Pancreas (tissue), 10 donors: ENCODE results near the gene ABCG4. TPM values are rescaled to one million over a fixed set of nuclear protein-coding genes. Genes with fewer than 3 reads are reported as not detected.
"Not testable (repeated sequence)": the region's sequence is repeated elsewhere in the genome, so short reads cannot be mapped to it uniquely, and the experiment has no call there.

Source experiments
- ATAC-seq, 4 donors: fragments of 200-7000 bp; cut with Tn5 transposase; one replicate each; pipeline versions ENCODE4 v1.8.0 to v1.9.1; 2020; ENCODE audit warnings: mild to moderate bottlenecking in 4 of 4, moderate library complexity in 4 of 4
- DNase-seq, 6 donors: peaks; one replicate each; pipeline ENCODE4 v3.0.0-alpha.2; 2020
- FAIRE-seq: peaks from 2 replicates; lab custom pipeline; 2012; peaks lifted over from hg19 to GRCh38; lab: Jason Lieb, UNC
- H3K27ac ChIP-seq, 4 donors: fragments of 200-600 bp; sonication (generic); 1 replicate in 3 of 4; 2 replicates in 1 of 4; pipeline versions ENCODE4 v1.5.0 to v1.8.0; 2020
- H3K27me3 ChIP-seq, 4 donors: fragments of 200-600 bp; one replicate each; pipeline ENCODE4 v1.8.0; 2021
- H3K36me3 ChIP-seq, 3 donors: fragments of 200-600 bp; sonication (generic) in 1 of 3; one replicate each; pipeline versions ENCODE4 v1.5.0 to v1.8.0; 2020 to 2021
- H3K4me1 ChIP-seq, 3 donors: fragments of 200-600 bp; one replicate each; pipeline ENCODE4 v1.8.0; 2021
- H3K4me3 ChIP-seq, 4 donors: fragments of 200-600 bp; sonication (generic) in 2 of 4; one replicate each; pipeline versions ENCODE4 v1.5.0 to v1.8.0; 2020 to 2021
- H3K9me3 ChIP-seq, 4 donors: fragments of 200-600 bp; one replicate each; pipeline ENCODE4 v1.8.0; 2021
- CTCF ChIP-seq, 4 donors: fragments of 200-600 bp; sonication (generic) in 3 of 4; IDR thresholded peaks; one replicate each; pipeline versions ENCODE4 v1.5.0 to v1.8.0; 2021; ENCODE audit warnings: antibody characterized with exemption in 4 of 4
- WGBS, 2 donors: extraction: QIAGEN DNeasy Blood & Tissue Kit; methylation state at CpG; one replicate each; pipeline ENCODE4 v1.1.7; 2013; 5-methylcytosine and 5-hydroxymethylcytosine counted together
- intact Hi-C, 3 donors: fragments of 100-400 bp; cut with DNase I; formaldehyde crosslinking; loops; one replicate each; pipeline versions ENCODE4 v1.11.1 to v1.14.2; 2022
- polyA plus RNA-seq, 2 donors: library from polyadenylated mRNA; stranded (reverse); fragments of 200-250 nt; gene quantifications; one replicate each; pipeline ENCODE4 v1.2.3, GENCODE V29; 2013
- total RNA-seq, 6 donors: library from RNA; stranded (reverse); fragmentation: NEBNext Ultra II Directional in 4 of 6; extraction: Animal tissue kit (Norgen Biotek cat#: 25700) in 4 of 6; gene quantifications; one replicate each; pipeline versions ENCODE4 v1.2.1 to v1.2.4, GENCODE V29; 2021 to 2023
- donor health status: healthy with polysubstance abuse.
- donor health status: DM: no; HTN: no; CAD: no; lungs with moderate emphysema.
- donor health status: DM: no; HTN: no; CAD: no.
- donor health status: control.
- donor health status: control.
- donor health status: Bipolar disorder and iron deficiency.
- donor health status: DM: yes; HTN: yes; CAD: no.
- donor health status: DM: no; HTN: no; CAD: no.
- donor health status: DM: no; HTN: no; CAD: no.
- donor health status: DM: yes; HTN: yes; CAD: no.

ABCG4 gene
- total and polyA plus RNA-seq, 8 donors, result 0.11 to 0.21 TPM; not detected in 6

- no peak overlapping the region for H3K4me3 ChIP-seq
- H3K9me3 ChIP-seq, result no peaks in the 10 kb centered on the region
- H3K27me3 ChIP-seq, result no peaks in the 10 kb centered on the region
- H3K36me3 ChIP-seq, result peaks cover 0 to 14% (median 10%) of the 10 kb centered on the region in 3 donors
- H3K27ac ChIP-seq, result no peak overlapping the region
- intact Hi-C loops, result no loop called here
- ATAC-seq (no peak), FAIRE-seq (no peak), DNase-seq (no peak)
- H3K4me1 ChIP-seq, result no peaks in the 10 kb centered on the region
- TF ChIP-seq CTCF (IDR thresholded peaks at IDR 0.05), result no peak
- 94% methylated on average over 6 of the region's 6 CpGs for WGBS, 2 donors
Observed at GRCh38 chr11:119179342-119179741, 30.5 kb downstream of the ABCG4 start.

- Histone ChIP-seq H3K36me3 (peaks cover 0 to 7% (median 3%) of the 10 kb centered on the region in 3 donors), H3K4me1 (no peaks in the 10 kb centered on the region), H3K4me3 (no peak overlapping the region), H3K27me3 (no peaks in the 10 kb centered on the region), H3K27ac (no peak overlapping the region), H3K9me3 (no peaks in the 10 kb centered on the region)
- WGBS, 2 donors, result 93% methylated on average over 10 of the region's 10 CpGs
- no peak for TF ChIP-seq CTCF (IDR thresholded peaks at IDR 0.05)
- no peak for FAIRE-seq
- ATAC-seq, result peak in 3 of 4 donors; percentile 28 to 84 (median 76)
- intact Hi-C loops, result no loop called here
- peak in 2 of 6 donors; percentile 27 to 78 for DNase-seq
Observed at GRCh38 chr11:119179983-119180382, 31.1 kb downstream of the ABCG4 start.

- DNase-seq, result no peak
- FAIRE-seq, result no peak
- Histone ChIP-seq H3K36me3 (peaks cover 0 to 7% (median 3%) of the 10 kb centered on the region in 3 donors), H3K4me3 (no peak overlapping the region), H3K27ac (no peak overlapping the region), H3K4me1 (no peaks in the 10 kb centered on the region), H3K9me3 (no peaks in the 10 kb centered on the region), H3K27me3 (no peaks in the 10 kb centered on the region)
- TF ChIP-seq CTCF (IDR thresholded peaks at IDR 0.05), result no peak
- no peak for ATAC-seq
- WGBS, 2 donors, result 90 to 94% methylated on average over 6 of the region's 6 CpGs
- intact Hi-C loops, result no loop called here
Observed at GRCh38 chr11:119180729-119181676, 32.2 kb downstream of the ABCG4 start.

GRCh38 chr11:119181677-119182412 lies 33.0 kb downstream of the ABCG4 start:
- DNase-seq, result peak in 1 of 6 donors; percentile 58
- Histone ChIP-seq H3K27me3 (no peaks in the 10 kb centered on the region), H3K9me3 (no peaks in the 10 kb centered on the region), H3K36me3 (peaks cover 0 to 7% (median 3%) of the 10 kb centered on the region in 3 donors), H3K4me1 (no peaks in the 10 kb centered on the region), H3K4me3 (no peak overlapping the region), H3K27ac (no peak overlapping the region)
- intact Hi-C loops, result no loop called here
- peak in 1 of 4 donors; percentile 25 for ATAC-seq
- no peak for FAIRE-seq
- TF ChIP-seq CTCF (IDR thresholded peaks at IDR 0.05), result no peak
- WGBS, 2 donors, result 84 to 86% methylated on average over 15 to 17 of the region's 17 CpGs

- H3K27ac ChIP-seq, H3K4me1 ChIP-seq, H3K27me3 ChIP-seq, H3K36me3 ChIP-seq, H3K4me3 ChIP-seq, intact Hi-C loops, FAIRE-seq, H3K9me3 ChIP-seq, ATAC-seq: not testable (repeated sequence)
- 86 to 90% methylated on average over 9 of the region's 9 CpGs for WGBS, 2 donors
- peak in 1 of 6 donors; percentile 9 for DNase-seq
Observed at GRCh38 chr11:119184399-119184798, 35.5 kb downstream of the ABCG4 start.
